ENCODE measurements around the gene PRAMEF1.

DNA sequence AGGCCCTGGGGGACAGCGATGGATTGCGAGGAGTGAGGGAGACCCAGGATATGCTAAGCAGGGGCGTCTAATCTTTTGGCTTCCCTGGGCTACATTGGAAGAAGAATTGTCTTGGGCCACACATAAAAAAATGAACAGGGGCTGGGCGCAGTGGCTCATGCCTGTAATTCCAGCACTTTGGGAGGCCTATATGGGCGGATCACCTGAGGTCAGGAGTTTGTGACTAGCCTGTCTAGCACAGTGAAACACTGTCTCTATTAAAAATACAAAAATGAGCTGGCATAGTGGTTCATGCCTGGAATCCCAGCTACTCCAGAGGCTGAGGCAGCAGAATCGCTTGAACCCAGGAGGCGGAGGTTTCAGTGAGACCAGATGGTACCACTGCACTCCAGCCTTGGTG is 28.4 kb upstream of the PRAMEF1 start:
- TF ChIP-seq, protein P1, sequence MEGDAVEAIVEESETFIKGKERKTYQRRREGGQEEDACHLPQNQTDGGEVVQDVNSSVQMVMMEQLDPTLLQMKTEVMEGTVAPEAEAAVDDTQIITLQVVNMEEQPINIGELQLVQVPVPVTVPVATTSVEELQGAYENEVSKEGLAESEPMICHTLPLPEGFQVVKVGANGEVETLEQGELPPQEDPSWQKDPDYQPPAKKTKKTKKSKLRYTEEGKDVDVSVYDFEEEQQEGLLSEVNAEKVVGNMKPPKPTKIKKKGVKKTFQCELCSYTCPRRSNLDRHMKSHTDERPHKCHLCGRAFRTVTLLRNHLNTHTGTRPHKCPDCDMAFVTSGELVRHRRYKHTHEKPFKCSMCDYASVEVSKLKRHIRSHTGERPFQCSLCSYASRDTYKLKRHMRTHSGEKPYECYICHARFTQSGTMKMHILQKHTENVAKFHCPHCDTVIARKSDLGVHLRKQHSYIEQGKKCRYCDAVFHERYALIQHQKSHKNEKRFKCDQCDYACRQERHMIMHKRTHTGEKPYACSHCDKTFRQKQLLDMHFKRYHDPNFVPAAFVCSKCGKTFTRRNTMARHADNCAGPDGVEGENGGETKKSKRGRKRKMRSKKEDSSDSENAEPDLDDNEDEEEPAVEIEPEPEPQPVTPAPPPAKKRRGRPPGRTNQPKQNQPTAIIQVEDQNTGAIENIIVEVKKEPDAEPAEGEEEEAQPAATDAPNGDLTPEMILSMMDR (conservative IDR thresholded peaks at IDR 0.05; ENCODE audit: low read depth, low read length): no peak
- TF ChIP-seq CEBPB (IDR thresholded peaks at IDR 0.05; ENCODE audit: low read depth, low read length): no peak

Data from IMR-90 (cell line).